BE2C (cell line): ENCODE measurements around the gene TYRO3.

Experiments
- DNase-seq: peaks from one replicate; pipeline ENCODE4 v3.0.0-alpha.2; 2020
- H3K27me3 ChIP-seq: fragments of 250-450 bp; sonication (Bioruptor Pico); 2 replicates; pipeline ENCODE4 v1.5.1; 2020; ENCODE audit warnings: mild to moderate bottlenecking
- H3K36me3 ChIP-seq: fragments of 250-450 bp; sonication (Bioruptor Pico); 2 replicates; pipeline ENCODE4 v1.5.1; 2020; ENCODE audit warnings: mild to moderate bottlenecking
- H3K4me1 ChIP-seq: fragments of 250-450 bp; sonication (Bioruptor Pico); 2 replicates; pipeline ENCODE4 v1.5.1; 2020
- H3K4me3 ChIP-seq: 2 replicates; pipeline ENCODE4 v1.5.1; 2011; ENCODE audit warnings: low read depth, low read length
- H3K9me3 ChIP-seq: fragments of 250-450 bp; sonication (Bioruptor Pico); 2 replicates; pipeline ENCODE4 v1.5.1; 2020
- CTCF ChIP-seq: IDR thresholded peaks from 2 replicates; pipeline ENCODE4 v1.5.1; 2012; ENCODE audit warnings: mild to moderate bottlenecking, low read depth, low read length

TYRO3 gene

GRCh38 chr15:41572866-41573265 is 13.9 kb downstream of the TYRO3 start:
- Histone ChIP-seq H3K36me3 (peaks cover 15% of the 10 kb centered on the region), H3K27me3 (no peaks in the 10 kb centered on the region), H3K9me3 (no peaks in the 10 kb centered on the region), H3K4me3 (no peak overlapping the region), H3K4me1 (peaks cover 2% of the 10 kb centered on the region; the same call in 1 of the 2 replicates)
- TF ChIP-seq CTCF = no peak
- no peak for DNase-seq

- H3K4me1 ChIP-seq = no peaks in the 10 kb centered on the region
- no peak for TF ChIP-seq CTCF
- DNase-seq = no peak
- H3K27me3 ChIP-seq = no peaks in the 10 kb centered on the region
- peaks cover 19% of the 10 kb centered on the region for H3K36me3 ChIP-seq
- H3K9me3 ChIP-seq = no peaks in the 10 kb centered on the region
- no peak overlapping the region for H3K4me3 ChIP-seq
Observed at GRCh38 chr15:41573396-41573795, 14.4 kb downstream of the TYRO3 start.

- Histone ChIP-seq H3K4me1 (no peaks in the 10 kb centered on the region), H3K4me3 (no peak overlapping the region), H3K9me3 (no peaks in the 10 kb centered on the region), H3K27me3 (no peaks in the 10 kb centered on the region), H3K36me3 (peaks cover 19% of the 10 kb centered on the region)
- no peak for DNase-seq
- TF ChIP-seq CTCF = no peak
Observed at GRCh38 chr15:41574158-41574557, 15.1 kb downstream of the TYRO3 start.

- DNase-seq = no peak
- no peak for TF ChIP-seq CTCF
- no peaks in the 10 kb centered on the region for H3K9me3 ChIP-seq
- H3K36me3 ChIP-seq = peaks cover 19% of the 10 kb centered on the region
- no peak overlapping the region for H3K4me3 ChIP-seq
- no peaks in the 10 kb centered on the region for H3K27me3 ChIP-seq
- H3K4me1 ChIP-seq = no peaks in the 10 kb centered on the region
Observed at GRCh38 chr15:41575282-41575681, 16.3 kb downstream of the TYRO3 start.

GRCh38 chr15:41577863-41578735 is 19.1 kb downstream of the TYRO3 start:
- no peak overlapping the region for H3K4me3 ChIP-seq
- peaks cover 16% of the 10 kb centered on the region for H3K36me3 ChIP-seq
- no peaks in the 10 kb centered on the region for H3K4me1 ChIP-seq
- H3K27me3 ChIP-seq = no peaks in the 10 kb centered on the region
- DNase-seq = no peak
- no peaks in the 10 kb centered on the region for H3K9me3 ChIP-seq
- TF ChIP-seq CTCF = no peak

- no peak for DNase-seq
- H3K27me3 ChIP-seq = no peaks in the 10 kb centered on the region
- peaks cover 13% of the 10 kb centered on the region for H3K36me3 ChIP-seq
- no peak for TF ChIP-seq CTCF
- no peaks in the 10 kb centered on the region for H3K4me1 ChIP-seq
- H3K9me3 ChIP-seq = no peaks in the 10 kb centered on the region
- H3K4me3 ChIP-seq = no peak overlapping the region
Observed at GRCh38 chr15:41578736-41579383, 19.8 kb downstream of the TYRO3 start.
